PC-9 (cell line): ENCODE measurements around the gene POMT2. TPM values are rescaled to one million over a fixed set of nuclear protein-coding genes. Genes with fewer than 3 reads are reported as not detected.
A peak's percentile ranks its signal among the peaks of the same experiment; 100 is the strongest.

Experiments
- BruUV-seq: library from RNA; stranded (reverse); fragments of 400-500 nt; replicated peaks from 2 replicates; lab custom pipeline; 2021; lab: Mats Ljungman, UMichigan
- CTCF ChIA-PET: fragments of 300-600 bp; sonication (Branson Sonifier 250); formaldehyde crosslinking; loops from one replicate; lab custom pipeline; 2022; ENCODE audit warnings: antibody characterized with exemption; lab: Charles Lee
- POLR2A ChIA-PET: fragments of 300-600 bp; sonication (Branson Sonifier 250); formaldehyde crosslinking; loops from one replicate; lab custom pipeline; 2022; ENCODE audit warnings: antibody characterized with exemption; ENCODE audit not compliant: unreplicated experiment; lab: Charles Lee
- DNase-seq, 2 experiments: peaks; one replicate each; pipeline versions ENCODE4 v3.0.0 to v3.0.0-alpha.2; 2015 to 2022; ENCODE audit warnings: mixed read lengths in 1 of 2
- H2AFZ ChIP-seq: fragments of 200-600 bp; sonication (generic); 2 replicates; pipeline ENCODE4 v1.8.1; 2017; ENCODE audit warnings: antibody characterized with exemption
- H3F3A ChIP-seq: fragments of 200-600 bp; sonication (generic); 2 replicates; pipeline ENCODE4 v1.8.1; 2017; ENCODE audit warnings: antibody characterized with exemption, mild to moderate bottlenecking, low read depth; ENCODE audit not compliant: insufficient read depth
- H3K27ac ChIP-seq: fragments of 200-600 bp; sonication (generic); 2 replicates; pipeline ENCODE4 v1.6.1; 2016; ENCODE audit warnings: mixed run types
- H3K27me3 ChIP-seq: fragments of 200-600 bp; sonication (generic); 2 replicates; pipeline ENCODE4 v1.6.1; 2016; ENCODE audit warnings: low read depth, mixed run types; ENCODE audit not compliant: insufficient read depth
- H3K36me3 ChIP-seq: fragments of 200-600 bp; sonication (generic); 2 replicates; pipeline ENCODE4 v1.6.1; 2016; ENCODE audit warnings: low read depth, mixed run types
- H3K4me1 ChIP-seq: fragments of 200-600 bp; sonication (generic); replicated peaks from 2 replicates; pipeline ENCODE4 v1.6.1; 2016; ENCODE audit warnings: mixed run types; ENCODE audit not compliant: insufficient read depth
- H3K4me2 ChIP-seq: fragments of 200-600 bp; sonication (generic); 2 replicates; pipeline ENCODE4 v1.6.1; 2017; ENCODE audit warnings: mixed run types
- H3K4me3 ChIP-seq: fragments of 200-600 bp; sonication (generic); 2 replicates; pipeline ENCODE4 v1.6.1; 2016; ENCODE audit warnings: mixed run types
- H3K79me2 ChIP-seq: fragments of 200-600 bp; sonication (generic); 2 replicates; pipeline ENCODE4 v1.6.1; 2017; ENCODE audit warnings: low read depth, mixed run types
- H3K9me2 ChIP-seq: fragments of 200-600 bp; sonication (generic); 2 replicates; pipeline ENCODE4 v1.8.1; 2017; ENCODE audit warnings: mild to moderate bottlenecking; ENCODE audit not compliant: insufficient read depth
- H3K9me3 ChIP-seq: fragments of 200-600 bp; sonication (generic); 2 replicates; pipeline ENCODE4 v1.8.1; 2016; ENCODE audit warnings: low read depth; ENCODE audit not compliant: insufficient read depth
- H4K20me1 ChIP-seq: fragments of 200-600 bp; sonication (generic); 2 replicates; pipeline ENCODE4 v1.8.1; 2017; ENCODE audit not compliant: insufficient read depth
- EZH2 ChIP-seq: fragments of 200-600 bp; sonication (generic); IDR thresholded peaks from 2 replicates; pipeline ENCODE4 v1.8.0; 2017; ENCODE audit warnings: antibody characterized with exemption, low read depth
- intact Hi-C: fragments of 100-400 bp; cut with micrococcal nuclease; formaldehyde crosslinking; loops from one replicate; pipeline ENCODE4 v1.10.0; 2022; ENCODE audit not compliant: unreplicated experiment
- total RNA-seq: library from RNA; stranded (reverse); gene quantifications from 2 replicates; pipeline ENCODE4 v1.2.3, GENCODE V29; 2021
- TF ChIP-seq, protein P1 (sequence below): fragments of 200-600 bp; sonication (generic); conservative IDR thresholded peaks from 2 replicates; pipeline ENCODE4 v1.6.1; 2017; ENCODE audit warnings: mixed run types, antibody characterized with exemption, mild to moderate bottlenecking, moderate library complexity

Gene POMT2
- total RNA-seq, 1 experiment from 2014 or later = 96.5 TPM

DNA sequence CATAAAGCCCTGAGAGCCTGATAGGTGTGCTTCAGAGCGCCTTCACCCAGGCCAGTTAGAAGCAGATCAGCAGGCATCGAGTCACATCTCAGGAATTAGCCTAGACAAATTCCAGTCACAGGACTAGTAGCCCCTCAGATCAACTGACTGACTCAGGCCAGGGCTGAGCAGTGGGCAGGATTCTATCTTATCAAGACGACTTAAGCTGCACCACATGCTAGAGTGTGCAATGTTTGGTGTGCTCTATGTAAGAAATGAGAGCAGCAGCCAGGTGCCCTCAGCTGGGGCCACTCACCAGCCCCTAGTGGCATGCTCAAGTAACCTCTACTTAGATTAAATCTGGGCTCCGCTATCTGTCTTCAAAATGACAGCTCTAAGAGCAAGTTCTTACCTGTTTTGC lies 30.0 kb downstream of the POMT2 start:
- Histone ChIP-seq H3F3A (no peaks in the 10 kb centered on the region), H3K27ac (no peak overlapping the region), H3K9me3 (no peaks in the 10 kb centered on the region), H3K36me3 (peaks cover 44% of the 10 kb centered on the region), H3K27me3 (no peaks in the 10 kb centered on the region), H3K79me2 (no peaks in the 10 kb centered on the region), H4K20me1 (no peaks in the 10 kb centered on the region), H3K4me1 (no peaks in the 10 kb centered on the region), H3K4me3 (no peak overlapping the region), H3K4me2 (no peak overlapping the region), H2AFZ (no peak overlapping the region), H3K9me2 (no peaks in the 10 kb centered on the region)
- intact Hi-C loops = no loop called here
- POLR2A ChIA-PET = interaction anchor here (0.6 kb wide), 1 partner anchor 1133 kb away, joined by 9 read pairs; no protein-coding TSS in a partner anchor
- CTCF ChIA-PET = no interaction called here
- no peak for TF ChIP-seq EZH2
- TF ChIP-seq, protein P1, sequence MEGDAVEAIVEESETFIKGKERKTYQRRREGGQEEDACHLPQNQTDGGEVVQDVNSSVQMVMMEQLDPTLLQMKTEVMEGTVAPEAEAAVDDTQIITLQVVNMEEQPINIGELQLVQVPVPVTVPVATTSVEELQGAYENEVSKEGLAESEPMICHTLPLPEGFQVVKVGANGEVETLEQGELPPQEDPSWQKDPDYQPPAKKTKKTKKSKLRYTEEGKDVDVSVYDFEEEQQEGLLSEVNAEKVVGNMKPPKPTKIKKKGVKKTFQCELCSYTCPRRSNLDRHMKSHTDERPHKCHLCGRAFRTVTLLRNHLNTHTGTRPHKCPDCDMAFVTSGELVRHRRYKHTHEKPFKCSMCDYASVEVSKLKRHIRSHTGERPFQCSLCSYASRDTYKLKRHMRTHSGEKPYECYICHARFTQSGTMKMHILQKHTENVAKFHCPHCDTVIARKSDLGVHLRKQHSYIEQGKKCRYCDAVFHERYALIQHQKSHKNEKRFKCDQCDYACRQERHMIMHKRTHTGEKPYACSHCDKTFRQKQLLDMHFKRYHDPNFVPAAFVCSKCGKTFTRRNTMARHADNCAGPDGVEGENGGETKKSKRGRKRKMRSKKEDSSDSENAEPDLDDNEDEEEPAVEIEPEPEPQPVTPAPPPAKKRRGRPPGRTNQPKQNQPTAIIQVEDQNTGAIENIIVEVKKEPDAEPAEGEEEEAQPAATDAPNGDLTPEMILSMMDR = peak; percentile 31; the same call in 1 of the 2 replicates
- no peak for DNase-seq
- no TSS peak for BruUV-seq

DNA sequence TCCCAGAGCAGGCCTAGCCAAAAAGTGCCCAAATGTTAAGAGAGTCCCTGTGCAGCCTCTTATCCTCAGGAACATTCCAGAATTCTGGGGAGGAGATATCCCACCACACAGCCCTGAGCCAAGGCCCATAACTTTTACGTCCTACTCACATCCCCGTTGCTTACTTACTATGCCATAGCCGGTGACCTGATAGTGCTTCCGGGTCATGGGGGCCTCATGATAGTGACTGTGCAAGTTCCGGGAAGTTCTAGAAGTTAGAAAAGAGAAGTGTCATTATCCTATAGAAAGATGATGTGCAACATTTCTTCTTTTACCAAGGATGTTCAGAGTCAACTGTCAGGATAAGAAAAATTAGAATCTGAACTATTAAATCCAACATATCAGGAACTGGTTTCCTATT lies 34.1 kb downstream of the POMT2 start:
- no peaks in the 10 kb centered on the region for H4K20me1 ChIP-seq
- H3F3A ChIP-seq = no peaks in the 10 kb centered on the region
- POLR2A ChIA-PET = no interaction called here
- no peaks in the 10 kb centered on the region for H3K27me3 ChIP-seq
- no peak for TF ChIP-seq EZH2
- TF ChIP-seq, protein P1 = no peak
- intact Hi-C loops = no loop called here
- no peaks in the 10 kb centered on the region for H3K9me3 ChIP-seq
- peaks cover 47% of the 10 kb centered on the region for H3K36me3 ChIP-seq
- CTCF ChIA-PET = no interaction called here
- no peak overlapping the region for H3K4me2 ChIP-seq
- no peaks in the 10 kb centered on the region for H3K9me2 ChIP-seq
- no TSS peak for BruUV-seq
- H3K4me3 ChIP-seq = no peak overlapping the region
- H3K27ac ChIP-seq = no peak overlapping the region
- no peaks in the 10 kb centered on the region for H3K79me2 ChIP-seq
- no peak for DNase-seq
- no peak overlapping the region for H2AFZ ChIP-seq
- H3K4me1 ChIP-seq = no peaks in the 10 kb centered on the region

DNA sequence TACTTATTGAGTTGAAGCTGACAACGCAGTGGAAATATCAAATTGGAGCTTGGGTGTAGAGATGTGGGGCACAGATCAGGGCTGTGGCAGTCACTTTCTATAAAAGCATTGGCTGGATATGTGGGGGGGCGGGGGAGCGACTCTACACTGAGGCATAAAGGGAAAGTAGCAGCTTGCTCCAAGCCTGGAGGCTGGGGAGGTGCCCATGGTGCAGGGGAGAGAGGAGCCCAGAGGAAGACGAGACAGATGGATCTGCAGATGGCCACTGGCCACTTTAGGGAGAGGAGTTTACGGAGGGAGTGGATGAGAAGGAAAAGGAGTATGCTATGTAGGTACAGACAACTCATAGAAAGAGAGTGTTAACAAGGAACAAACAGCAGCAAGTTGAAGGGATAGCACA lies 36.2 kb downstream of the POMT2 start:
- ChIA-PET POLR2A (no interaction called here), CTCF (no interaction called here)
- Histone ChIP-seq H4K20me1 (no peaks in the 10 kb centered on the region), H3K36me3 (peaks cover 37% of the 10 kb centered on the region), H3K79me2 (no peaks in the 10 kb centered on the region), H3K27ac (no peak overlapping the region), H2AFZ (no peak overlapping the region), H3F3A (no peaks in the 10 kb centered on the region), H3K27me3 (no peaks in the 10 kb centered on the region), H3K4me2 (no peak overlapping the region), H3K4me3 (no peak overlapping the region), H3K9me3 (no peaks in the 10 kb centered on the region), H3K4me1 (no peaks in the 10 kb centered on the region), H3K9me2 (no peaks in the 10 kb centered on the region)
- DNase-seq = no peak
- no TSS peak for BruUV-seq
- intact Hi-C loops = no loop called here
- no peak for TF ChIP-seq EZH2
- TF ChIP-seq, protein P1 = no peak
